Activated CD8-positive, alpha-beta memory T cell treated with anti-CD3 and anti-CD28 coated beads, Interleukin-2, amount 50 U/mL, for 1 hour (primary cell): ENCODE results near the gene FARP1.

ENCODE experiments used
- DNase-seq: peaks from one replicate; pipeline ENCODE4 v3.0.0-alpha.2; 2020; ENCODE audit errors: extremely low read depth

FARP1 gene

GRCh38 chr13:98308086-98308911 is 165.4 kb downstream of the FARP1 start:
- no peak for DNase-seq

- no peak for DNase-seq
Measured at GRCh38 chr13:98309569-98310335, 166.9 kb downstream of the FARP1 start.

- no peak for DNase-seq
Measured at GRCh38 chr13:98310485-98311199, 167.7 kb downstream of the FARP1 start.

- DNase-seq = no peak
Measured at GRCh38 chr13:98311200-98311548, 168.3 kb downstream of the FARP1 start.

GRCh38 chr13:98312606-98313005 is 169.7 kb downstream of the FARP1 start:
- DNase-seq = no peak

GRCh38 chr13:98313023-98313921 is 170.4 kb downstream of the FARP1 start:
- no peak for DNase-seq

GRCh38 chr13:98313922-98314292 is 171.0 kb downstream of the FARP1 start:
- DNase-seq = no peak

- no peak for DNase-seq
Measured at GRCh38 chr13:98315466-98315865, 172.6 kb downstream of the FARP1 start.

- no peak for DNase-seq
Measured at GRCh38 chr13:98315902-98316301, 173.0 kb downstream of the FARP1 start.

GRCh38 chr13:98317573-98318171 is 174.8 kb downstream of the FARP1 start:
- no peak for DNase-seq

GRCh38 chr13:98318263-98318878 is 175.5 kb downstream of the FARP1 start:
- DNase-seq = no peak

- no peak for DNase-seq
Measured at GRCh38 chr13:98320561-98321105, 177.7 kb downstream of the FARP1 start.

- no peak for DNase-seq
Measured at GRCh38 chr13:98321395-98321794, 178.5 kb downstream of the FARP1 start.

GRCh38 chr13:98322091-98322718 is 179.3 kb downstream of the FARP1 start:
- DNase-seq = no peak

GRCh38 chr13:98324105-98324504 is 181.2 kb downstream of the FARP1 start:
- no peak for DNase-seq

- no peak for DNase-seq
Measured at GRCh38 chr13:98325724-98326123, 182.8 kb downstream of the FARP1 start.

GRCh38 chr13:98326291-98326690 is 183.4 kb downstream of the FARP1 start:
- no peak for DNase-seq

GRCh38 chr13:98327371-98328270 is 184.7 kb downstream of the FARP1 start:
- no peak for DNase-seq

GRCh38 chr13:98328511-98328910 is 185.6 kb downstream of the FARP1 start:
- no peak for DNase-seq
